ENCODE measurements around the gene TGFA.

GRCh38 chr2:70523672-70523995, 30.0 kb downstream of the TGFA start:
- TF ChIP-seq POLR2A (IDR thresholded peaks at IDR 0.05) (no peak), CTCF (IDR thresholded peaks at IDR 0.05) (no peak), POLR2AphosphoS5 (IDR thresholded peaks at IDR 0.05) (no peak), EP300 (IDR thresholded peaks at IDR 0.05) (no peak)
